HG03442 (cell line): ENCODE results near the gene MRPS22.
"Not testable (repeated sequence)": the region's sequence is repeated elsewhere in the genome, so short reads cannot be mapped to it uniquely, and the experiment has no call there.

Source experiments
- ATAC-seq: cut with Tn5 transposase; IDR thresholded peaks from one replicate; pipeline ENCODE4 v1.9.1; 2021; ENCODE audit warnings: mild to moderate bottlenecking, moderate library complexity; ENCODE audit not compliant: unreplicated experiment

The MRPS22 gene

GRCh38 chr3:139389552-139390368 lies 45.9 kb downstream of the MRPS22 start, which contains the start of gene COPB2:
TSS of gene COPB2 (minus strand) at chr3:139389647. CDS start at chr3:139389550, 97 bp downstream.
- ATAC-seq = peak; percentile 98

GRCh38 chr3:139394116-139394515 lies 50.3 kb downstream of the MRPS22 start:
- ATAC-seq = no peak

GRCh38 chr3:139396707-139397106 lies 52.9 kb downstream of the MRPS22 start:
- ATAC-seq = no peak

- ATAC-seq = not testable (repeated sequence)
These were observed 57.3 kb downstream of the MRPS22 start for GRCh38 chr3:139401155-139401554.
